Gastrocnemius medialis (tissue), 4 donors: ENCODE results near the gene ITPRIP.
A peak's percentile ranks its signal among the peaks of the same experiment; 100 is the strongest.

Experiments used
- POLR2A ChIP-seq, 2 donors: fragments of 450-650 bp; IDR thresholded peaks; one replicate each; pipeline ENCODE4 v1.6.1; 2017; ENCODE audit warnings: antibody characterized with exemption in 2 of 2, mild to moderate bottlenecking in 2 of 2, moderate library complexity in 2 of 2
- TF ChIP-seq, protein P1 (sequence below), 5 experiments: fragments of 450-650 bp in 3 of 5; fragments of 200-600 bp in 2 of 5; sonication (generic) in 2 of 5; IDR thresholded peaks in 4 of 5; conservative IDR thresholded peaks in 1 of 5; 1 replicate in 4 of 5; 2 replicates in 1 of 5; pipeline ENCODE4 v1.5.1; 2016 to 2019; ENCODE audit warnings: antibody characterized with exemption in 5 of 5, mild to moderate bottlenecking in 3 of 5, moderate library complexity in 3 of 5

DNA sequence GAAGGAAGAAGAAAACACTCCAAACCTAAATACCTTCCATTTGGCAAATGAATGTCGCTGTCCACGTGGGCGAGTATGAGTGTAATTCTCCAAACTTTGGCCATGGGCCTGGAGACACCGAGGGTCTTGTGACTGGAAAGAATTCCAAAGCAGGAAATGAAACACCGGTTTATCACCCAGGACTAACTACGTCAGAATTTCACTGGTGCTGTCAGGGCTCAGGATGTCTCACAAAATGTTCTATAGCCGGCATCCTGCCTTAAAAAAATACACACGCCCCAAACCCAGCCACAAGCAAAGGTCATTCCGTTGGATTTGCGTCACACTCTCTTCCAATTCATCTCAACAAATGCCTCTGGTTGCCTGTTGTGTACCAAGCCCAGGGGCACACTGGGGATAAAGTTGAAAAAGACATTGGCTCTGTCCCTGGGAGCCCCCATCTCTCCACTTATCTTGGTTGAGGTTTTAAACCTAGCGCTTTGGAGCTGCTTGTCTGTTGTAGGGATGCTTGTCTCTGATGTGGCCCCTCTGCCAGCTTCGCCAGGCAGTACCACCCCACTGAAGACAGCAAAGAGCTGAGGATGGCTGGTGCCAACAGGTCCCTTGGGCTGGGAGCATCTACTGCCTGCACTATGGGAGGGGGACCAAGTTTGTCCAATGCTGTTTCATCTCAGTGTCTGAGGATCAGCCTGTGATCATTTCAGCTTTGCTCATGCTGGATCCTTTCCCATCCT is 38.1 kb downstream of the ITPRIP start:
- TF ChIP-seq POLR2A (IDR thresholded peaks at IDR 0.05) = peak; percentile 2 to 14
- TF ChIP-seq, protein P1, sequence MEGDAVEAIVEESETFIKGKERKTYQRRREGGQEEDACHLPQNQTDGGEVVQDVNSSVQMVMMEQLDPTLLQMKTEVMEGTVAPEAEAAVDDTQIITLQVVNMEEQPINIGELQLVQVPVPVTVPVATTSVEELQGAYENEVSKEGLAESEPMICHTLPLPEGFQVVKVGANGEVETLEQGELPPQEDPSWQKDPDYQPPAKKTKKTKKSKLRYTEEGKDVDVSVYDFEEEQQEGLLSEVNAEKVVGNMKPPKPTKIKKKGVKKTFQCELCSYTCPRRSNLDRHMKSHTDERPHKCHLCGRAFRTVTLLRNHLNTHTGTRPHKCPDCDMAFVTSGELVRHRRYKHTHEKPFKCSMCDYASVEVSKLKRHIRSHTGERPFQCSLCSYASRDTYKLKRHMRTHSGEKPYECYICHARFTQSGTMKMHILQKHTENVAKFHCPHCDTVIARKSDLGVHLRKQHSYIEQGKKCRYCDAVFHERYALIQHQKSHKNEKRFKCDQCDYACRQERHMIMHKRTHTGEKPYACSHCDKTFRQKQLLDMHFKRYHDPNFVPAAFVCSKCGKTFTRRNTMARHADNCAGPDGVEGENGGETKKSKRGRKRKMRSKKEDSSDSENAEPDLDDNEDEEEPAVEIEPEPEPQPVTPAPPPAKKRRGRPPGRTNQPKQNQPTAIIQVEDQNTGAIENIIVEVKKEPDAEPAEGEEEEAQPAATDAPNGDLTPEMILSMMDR (IDR thresholded peaks at IDR 0.05 in 4 of 5, conservative IDR thresholded peaks at IDR 0.05 in 1 of 5) = no peak
